H7 (cell line): ENCODE measurements around the gene VANGL1. TPM values are rescaled to one million over a fixed set of nuclear protein-coding genes. Genes with fewer than 3 reads are reported as not detected.

Experiments
- DNase-seq: peaks from one replicate; pipeline ENCODE4 v3.0.0; 2012
- H3K27me3 ChIP-seq: 2 replicates; pipeline ENCODE4 v1.6.0; 2011; ENCODE audit warnings: mild to moderate bottlenecking, low read length; ENCODE audit not compliant: control insufficient read depth, insufficient read depth
- H3K36me3 ChIP-seq: replicated peaks from 2 replicates; pipeline ENCODE4 v1.5.1; 2011; ENCODE audit warnings: low read length; ENCODE audit not compliant: control insufficient read depth, insufficient read depth
- H3K4me3 ChIP-seq: 2 replicates; pipeline ENCODE4 v1.5.1; 2011; ENCODE audit warnings: low read depth, mild to moderate bottlenecking, control low read depth, low read length, moderate library complexity; ENCODE audit not compliant: insufficient read depth
- total RNA-seq: library from RNA; depleted of rRNA; stranded (reverse); fragments of >200 nt; shearing (Covaris generic); gene quantifications from 2 replicates; pipeline ENCODE4 v1.2.3, GENCODE V29; 2014

Gene VANGL1
- total RNA-seq, 1 experiment from 2014 or later, result 37.1 TPM

DNA sequence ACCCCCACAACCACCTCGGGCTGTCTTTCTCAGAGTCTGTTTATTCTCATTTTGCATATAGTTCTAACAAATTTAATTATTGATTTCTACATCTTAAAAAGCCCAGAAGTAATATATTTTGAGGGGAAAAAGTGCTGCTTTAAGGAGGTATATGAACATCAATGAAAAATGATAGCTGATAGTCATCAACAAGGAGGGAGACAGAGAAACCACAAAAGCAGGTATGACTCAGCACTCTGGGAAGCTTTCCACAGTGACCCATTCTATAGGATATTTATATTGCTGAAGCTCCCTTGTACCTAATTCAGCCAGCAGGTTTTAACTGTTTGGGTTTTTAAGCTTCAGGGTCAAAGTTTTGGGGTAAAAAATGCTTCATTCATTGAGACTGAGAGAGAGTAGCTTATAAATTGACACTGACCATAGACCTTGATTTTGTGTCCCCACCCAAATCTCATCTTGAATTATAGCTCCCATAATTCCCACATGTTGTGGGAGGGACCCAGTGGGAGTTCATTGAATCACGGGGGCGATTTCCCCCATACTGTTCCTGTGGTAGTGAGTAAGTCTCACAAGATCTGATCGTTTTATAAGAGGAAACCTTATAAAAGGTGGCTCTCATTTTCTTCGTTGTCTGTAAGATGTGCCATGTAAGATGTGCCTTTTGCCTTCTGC is 27.4 kb downstream of the VANGL1 start:
- H3K4me3 ChIP-seq, result no peak overlapping the region

DNA sequence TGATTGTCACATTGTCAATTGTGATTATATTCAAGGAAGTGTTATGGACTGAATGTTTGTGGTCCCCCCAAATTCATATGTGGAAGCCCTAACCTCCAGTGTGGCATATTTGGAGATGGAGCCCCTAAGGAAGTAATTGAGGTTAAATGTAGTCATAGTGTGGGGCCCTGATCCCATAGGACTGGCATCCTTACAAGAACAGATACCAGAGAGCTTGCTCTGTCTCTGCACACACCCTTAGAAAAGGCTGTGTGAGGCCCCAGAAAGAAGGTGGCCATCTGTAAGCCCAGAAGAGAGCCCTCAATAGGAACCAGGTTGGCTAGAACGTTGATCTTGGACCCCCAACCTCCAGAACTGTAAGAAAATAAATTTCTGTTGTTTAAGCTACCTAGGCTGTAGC is 28.1 kb downstream of the VANGL1 start:
- H3K27me3 ChIP-seq, result no peaks in the 10 kb centered on the region
- H3K36me3 ChIP-seq, result peaks cover 2% of the 10 kb centered on the region
- DNase-seq, result no peak
- no peak overlapping the region for H3K4me3 ChIP-seq

More for the DNA sequence above, 27.4 kb downstream of the VANGL1 start:
- Histone ChIP-seq H3K27me3 (no peaks in the 10 kb centered on the region), H3K36me3 (peaks cover 2% of the 10 kb centered on the region)
- no peak for DNase-seq

DNA sequence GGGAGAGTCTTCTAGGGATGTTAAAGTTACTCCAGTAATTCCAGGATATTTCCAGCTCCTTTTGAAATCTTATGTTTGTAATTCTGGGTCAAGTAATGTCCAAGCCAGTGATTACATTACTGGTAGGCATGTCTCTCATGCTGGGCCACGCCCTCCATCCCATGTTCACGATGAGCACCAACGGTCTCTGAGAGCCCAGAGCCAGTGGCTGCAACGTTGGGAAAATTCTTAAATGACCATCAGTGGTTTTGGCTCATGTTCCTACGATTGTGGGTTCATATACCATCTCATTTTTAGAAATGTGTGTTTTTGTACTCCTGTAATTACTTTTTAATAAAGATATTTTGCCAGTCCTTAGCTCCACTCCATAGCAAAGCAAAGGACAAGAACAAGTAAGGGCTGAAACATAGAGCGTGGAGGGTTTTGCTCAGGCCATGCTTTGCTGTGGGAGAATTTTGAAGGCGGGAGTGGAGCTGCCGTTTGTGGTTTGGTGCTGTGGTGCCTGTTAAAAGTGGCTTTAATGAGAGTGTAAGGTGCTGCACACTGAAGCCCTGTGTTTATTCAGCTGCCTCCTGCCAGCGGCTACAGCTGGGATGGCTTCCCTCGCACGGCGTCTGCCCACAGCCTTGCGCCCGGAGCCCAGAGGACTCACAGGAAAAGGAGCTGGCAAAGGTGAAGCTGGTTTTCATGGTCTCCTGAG is 28.9 kb downstream of the VANGL1 start:
- DNase-seq, result no peak

DNA sequence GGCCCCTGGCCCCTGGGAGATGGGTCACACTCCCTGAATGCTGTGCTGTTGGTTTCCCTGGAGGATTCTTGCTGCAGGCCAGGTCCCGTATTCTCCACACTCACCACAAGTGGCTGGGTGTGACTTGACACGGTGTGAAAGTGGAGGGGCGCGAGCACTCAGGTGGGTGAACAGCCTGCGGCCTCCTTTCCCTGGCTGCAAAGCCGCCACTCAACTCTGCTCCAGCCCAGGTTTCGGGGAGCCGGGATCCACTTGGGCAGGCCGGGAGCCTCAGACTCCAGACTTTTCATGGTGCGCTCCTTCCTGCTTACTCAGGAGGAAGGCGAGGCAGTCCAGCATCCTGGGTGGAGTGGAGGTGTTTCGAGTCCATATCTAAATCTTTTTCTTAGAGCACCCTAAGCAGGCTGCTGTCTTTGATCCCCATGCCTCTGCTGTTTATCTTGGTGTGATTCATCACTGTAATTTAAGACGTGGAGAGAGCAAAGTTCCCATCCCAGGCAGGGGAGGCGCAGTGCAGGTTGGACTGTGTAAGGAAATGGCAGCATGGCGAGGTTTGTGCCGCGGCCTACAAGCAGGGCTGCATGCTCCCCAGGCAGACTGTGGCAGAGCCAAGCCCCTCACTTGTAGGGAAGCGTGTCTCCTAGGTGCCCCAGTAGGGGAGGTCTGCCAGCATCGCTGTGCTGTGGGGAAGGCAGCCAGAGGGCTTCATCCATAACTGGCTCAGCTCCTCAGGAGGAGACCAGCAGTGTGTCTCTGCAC is 29.6 kb downstream of the VANGL1 start:
- Histone ChIP-seq H3K36me3 (no peaks in the 10 kb centered on the region; the same call in 1 of the 2 replicates), H3K4me3 (no peak overlapping the region), H3K27me3 (no peaks in the 10 kb centered on the region)
- no peak for DNase-seq

More for the DNA sequence above, 28.9 kb downstream of the VANGL1 start:
- no peaks in the 10 kb centered on the region; the same call in none of the 2 replicates for H3K36me3 ChIP-seq
- no peaks in the 10 kb centered on the region for H3K27me3 ChIP-seq
- H3K4me3 ChIP-seq, result no peak overlapping the region

DNA sequence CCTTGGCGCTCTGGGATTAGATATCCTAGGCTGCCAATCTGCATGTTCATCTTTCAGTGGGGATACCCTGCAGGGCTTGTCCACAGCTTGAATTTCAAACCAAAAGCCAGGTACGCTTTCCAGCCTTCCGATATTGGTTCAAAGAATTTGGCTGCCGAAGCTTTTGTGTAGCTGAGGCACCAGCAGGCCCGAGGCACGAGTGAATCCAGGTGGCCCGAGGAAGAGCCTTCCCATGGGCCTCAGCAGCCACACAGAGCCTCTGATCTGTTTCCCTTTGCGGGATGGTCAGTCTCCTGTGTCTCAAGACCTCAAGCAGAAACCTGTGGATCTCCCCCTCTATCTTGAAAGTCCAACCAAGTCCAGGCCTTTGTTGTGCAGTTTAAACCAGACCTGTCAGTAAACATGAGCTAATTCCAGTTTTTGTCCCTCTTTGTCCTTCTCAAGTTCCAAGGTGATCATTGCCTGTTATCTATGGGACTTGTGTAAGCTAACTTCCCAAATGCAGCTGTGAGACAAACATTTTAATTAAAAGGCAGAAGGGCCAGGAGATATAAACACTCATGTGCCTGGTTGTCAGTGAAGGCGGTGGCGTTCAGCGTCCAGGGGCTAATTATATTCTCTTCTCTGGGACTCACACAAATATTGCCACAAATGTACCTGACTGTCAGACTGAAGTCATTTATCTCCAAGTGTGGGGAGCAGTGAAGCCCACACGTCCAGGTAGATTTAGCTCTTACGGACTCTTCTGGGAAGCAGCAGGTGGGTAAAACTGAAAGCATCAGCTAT is 30.6 kb downstream of the VANGL1 start:
- H3K4me3 ChIP-seq, result no peak overlapping the region
- no peaks in the 10 kb centered on the region for H3K27me3 ChIP-seq
- no peak for DNase-seq
- no peaks in the 10 kb centered on the region; the same call in 1 of the 2 replicates for H3K36me3 ChIP-seq

DNA sequence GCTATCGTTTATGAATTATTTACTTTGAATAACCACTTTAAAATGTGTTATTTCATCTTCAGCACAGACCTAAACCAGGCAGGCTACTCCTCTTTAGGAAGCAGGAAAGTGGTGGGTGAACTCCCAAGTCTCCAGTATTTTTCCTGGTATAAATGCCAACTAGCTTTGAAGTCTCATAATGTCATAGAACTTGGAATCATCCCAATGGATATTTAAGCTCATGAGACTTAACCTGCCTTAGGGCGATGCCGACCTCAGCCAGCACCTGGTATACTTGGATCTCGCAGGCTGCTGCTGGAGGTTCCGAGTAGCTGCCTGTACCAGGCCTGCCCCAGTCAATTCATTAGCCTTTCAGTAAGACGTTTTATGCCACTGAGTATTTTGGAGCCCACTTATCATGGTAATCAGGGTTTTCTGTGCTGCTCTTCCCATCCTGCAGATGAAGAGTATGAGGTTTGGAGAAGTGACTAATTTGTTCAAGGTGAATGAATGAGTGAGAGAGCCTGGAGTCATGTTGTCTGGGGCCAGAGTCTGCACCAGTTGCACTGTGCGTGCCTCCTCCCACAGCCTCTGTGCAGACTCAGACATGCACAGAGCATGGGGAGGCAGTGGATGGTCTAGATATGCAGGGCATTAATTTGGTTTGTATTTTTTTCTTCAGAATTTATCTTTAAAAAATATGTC is 34.9 kb downstream of the VANGL1 start:
- Histone ChIP-seq H3K27me3 (no peaks in the 10 kb centered on the region), H3K36me3 (no peaks in the 10 kb centered on the region; the same call in none of the 2 replicates), H3K4me3 (no peak overlapping the region)
- DNase-seq, result no peak

DNA sequence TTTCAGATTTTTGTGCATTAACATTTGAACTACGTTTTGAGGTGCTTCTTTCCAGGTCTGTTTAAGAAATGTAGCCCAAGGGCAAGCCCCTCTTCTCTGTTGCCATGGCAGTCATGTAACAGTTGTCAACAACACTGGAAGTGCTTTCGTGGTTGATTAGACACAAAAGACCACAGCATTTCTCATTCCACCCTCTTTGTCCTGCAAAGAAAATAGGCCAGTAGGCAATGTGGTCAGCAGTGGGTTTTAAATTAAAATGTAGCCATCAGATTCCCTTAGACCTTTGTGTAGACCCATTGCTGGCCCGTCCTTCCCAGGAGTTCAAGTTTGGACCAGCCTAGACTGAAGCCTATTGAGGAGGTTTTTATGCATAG is 35.4 kb downstream of the VANGL1 start:
- H3K36me3 ChIP-seq, result no peaks in the 10 kb centered on the region; the same call in none of the 2 replicates
- DNase-seq, result no peak
- no peak overlapping the region for H3K4me3 ChIP-seq
- H3K27me3 ChIP-seq, result no peaks in the 10 kb centered on the region

DNA sequence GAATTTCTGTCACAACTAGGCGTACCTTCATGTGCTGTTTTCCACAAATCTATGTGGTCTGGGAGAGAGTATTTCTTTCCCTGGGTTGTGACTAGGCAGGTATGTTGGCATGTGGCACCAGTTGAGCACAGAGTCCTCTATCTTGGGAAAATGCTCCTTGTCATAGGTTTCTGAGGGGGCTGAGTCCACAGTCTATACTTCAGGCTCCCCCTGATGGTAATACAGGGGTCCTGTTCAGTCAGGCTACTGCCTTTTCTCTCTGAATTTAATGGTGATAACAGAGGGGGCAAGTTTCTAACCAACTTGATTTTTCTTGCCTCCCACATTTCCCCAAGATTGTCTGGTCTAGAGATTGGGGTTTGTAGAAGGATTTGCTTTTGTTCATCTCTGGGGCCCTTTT is 35.8 kb downstream of the VANGL1 start:
- Histone ChIP-seq H3K27me3 (no peaks in the 10 kb centered on the region), H3K4me3 (no peak overlapping the region), H3K36me3 (no peaks in the 10 kb centered on the region; the same call in none of the 2 replicates)
- DNase-seq, result peak; percentile 65

DNA sequence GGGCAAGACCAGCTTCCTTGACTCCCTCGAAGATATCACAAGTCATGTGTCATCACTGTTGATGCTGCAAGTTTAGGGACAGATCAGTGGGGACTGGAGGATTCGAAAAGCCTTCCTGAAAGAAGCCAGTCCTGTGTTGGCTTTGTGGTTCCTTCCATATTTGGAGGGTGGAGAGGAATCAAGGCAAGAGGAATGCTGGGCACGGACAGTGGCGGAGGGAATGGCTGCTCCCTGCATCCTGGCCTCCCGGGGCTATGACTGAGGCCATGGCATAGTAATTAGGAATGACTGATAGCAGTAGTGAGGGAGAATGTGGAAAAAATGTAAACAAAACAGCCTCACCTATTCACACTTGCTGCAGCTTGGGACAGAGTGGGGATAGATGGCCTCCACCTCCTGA is 36.4 kb downstream of the VANGL1 start:
- DNase-seq, result no peak
- Histone ChIP-seq H3K36me3 (no peaks in the 10 kb centered on the region; the same call in none of the 2 replicates), H3K27me3 (no peaks in the 10 kb centered on the region), H3K4me3 (no peak overlapping the region)

DNA sequence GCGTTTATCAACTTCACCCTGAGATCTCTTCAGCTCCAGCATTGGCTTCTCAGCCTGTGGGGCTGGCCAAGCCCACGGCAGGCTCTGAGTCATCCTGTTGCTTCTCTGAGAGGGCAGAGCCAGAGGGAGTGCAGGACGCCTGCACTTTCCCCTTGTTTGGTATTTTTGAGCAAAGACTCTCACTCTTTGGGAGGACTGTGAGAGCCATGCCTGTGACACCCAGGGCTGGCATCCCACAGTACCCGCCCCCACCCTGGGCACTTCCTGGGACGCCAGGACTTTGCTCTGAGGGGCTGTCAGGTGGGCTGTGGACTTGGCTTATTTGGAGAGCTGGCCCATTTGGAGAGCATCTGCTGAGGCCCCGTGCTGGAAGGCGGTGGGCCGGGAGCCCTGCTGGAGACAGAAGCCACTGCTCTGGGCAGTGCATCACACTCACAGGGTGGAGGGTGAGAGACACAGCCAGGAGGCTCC is 37.4 kb downstream of the VANGL1 start:
- Histone ChIP-seq H3K36me3 (no peaks in the 10 kb centered on the region; the same call in none of the 2 replicates), H3K27me3 (no peaks in the 10 kb centered on the region), H3K4me3 (no peak overlapping the region)
- no peak for DNase-seq

DNA sequence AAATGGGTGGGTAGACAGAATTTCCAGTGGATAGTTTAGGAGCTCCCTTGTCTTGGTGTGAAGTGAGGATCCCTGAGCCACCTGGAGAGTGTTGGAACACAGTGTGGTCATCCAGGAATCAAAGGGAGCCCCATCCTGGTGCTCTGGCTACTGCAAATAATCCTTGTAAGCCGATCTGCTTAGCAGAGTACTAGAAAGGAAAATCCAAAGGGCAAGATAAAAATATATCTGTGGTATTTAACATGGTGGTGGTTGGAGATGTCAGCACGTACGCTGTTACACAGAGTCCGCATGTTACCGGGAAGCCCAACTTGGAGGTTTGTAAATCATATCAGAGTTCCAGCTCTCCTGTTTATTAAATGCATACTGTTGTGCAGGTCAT is 39.0 kb downstream of the VANGL1 start:
- H3K36me3 ChIP-seq, result no peaks in the 10 kb centered on the region; the same call in none of the 2 replicates
- no peak for DNase-seq
- no peaks in the 10 kb centered on the region for H3K27me3 ChIP-seq
- H3K4me3 ChIP-seq, result no peak overlapping the region

DNA sequence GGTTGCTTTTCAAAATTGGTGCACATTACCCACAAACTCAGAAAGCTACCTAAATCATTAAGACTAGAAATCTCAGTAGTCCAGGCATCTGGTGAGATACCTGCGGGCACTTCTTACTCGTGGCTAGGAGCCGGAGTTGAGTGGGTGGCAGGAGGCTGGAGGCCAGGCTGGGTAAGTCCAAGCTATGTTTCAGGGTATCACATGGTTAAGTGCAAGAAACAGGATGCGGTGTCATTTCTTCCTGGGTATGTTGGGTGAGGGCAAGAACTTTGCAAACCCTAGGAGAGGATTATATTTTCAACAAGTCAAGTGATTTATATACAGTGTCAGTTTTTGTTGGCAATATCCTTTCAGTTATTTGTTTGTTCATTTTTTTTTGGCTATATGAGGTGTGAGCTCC is 41.0 kb downstream of the VANGL1 start:
- no peak overlapping the region for H3K4me3 ChIP-seq
- H3K36me3 ChIP-seq, result no peaks in the 10 kb centered on the region; the same call in none of the 2 replicates
- H3K27me3 ChIP-seq, result no peaks in the 10 kb centered on the region
- no peak for DNase-seq

DNA sequence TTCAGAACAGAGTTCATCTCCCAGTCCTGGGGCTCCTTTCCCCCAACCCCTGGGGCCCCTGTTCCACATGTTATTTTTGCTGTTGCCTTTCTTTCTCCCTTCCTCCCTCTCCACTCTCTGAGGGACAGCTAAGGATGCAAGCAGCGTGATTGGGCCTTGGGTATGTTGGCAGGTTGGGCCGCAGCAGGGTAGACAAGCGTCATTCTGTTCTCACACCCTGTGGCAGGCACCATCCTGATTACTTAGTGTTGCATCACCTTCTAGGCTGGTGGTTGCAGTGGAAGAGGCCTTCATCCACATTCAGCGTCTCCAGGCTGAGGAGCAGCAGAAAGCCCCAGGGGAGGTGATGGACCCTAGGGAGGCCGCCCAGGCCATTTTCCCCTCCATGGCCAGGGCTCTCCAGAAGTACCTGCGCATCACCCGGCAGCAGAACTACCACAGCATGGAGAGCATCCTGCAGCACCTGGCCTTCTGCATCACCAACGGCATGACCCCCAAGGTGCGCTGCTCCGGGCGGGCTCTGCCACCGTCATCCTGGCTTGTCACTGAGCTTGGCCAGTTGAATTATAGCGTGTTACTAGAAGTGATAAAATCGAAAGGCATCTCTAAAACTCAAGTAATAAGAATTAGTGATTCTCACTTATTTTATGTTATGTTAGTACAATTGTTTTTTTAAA is 43.4 kb downstream of the VANGL1 start:
- no peak overlapping the region for H3K4me3 ChIP-seq
- no peaks in the 10 kb centered on the region for H3K27me3 ChIP-seq
- H3K36me3 ChIP-seq, result peaks cover 1% of the 10 kb centered on the region
- no peak for DNase-seq
